Common myeloid progenitor, CD34-positive (primary cell): ENCODE measurements around the gene RPTOR.
"Not testable (repeated sequence)": the region's sequence is repeated elsewhere in the genome, so short reads cannot be mapped to it uniquely, and the experiment has no call there.

Source experiments
- CTCF ChIA-PET: fragments of 350-600 bp; sonication (Branson Sonifier 250); formaldehyde crosslinking; loops from one replicate; lab custom pipeline; 2021; ENCODE audit warnings: antibody characterized with exemption; lab: Charles Lee
- POLR2A ChIA-PET: fragments of 350-600 bp; sonication (Branson Sonifier 250); formaldehyde crosslinking; loops from one replicate; lab custom pipeline; 2021; ENCODE audit warnings: antibody characterized with exemption; lab: Charles Lee
- DNase-seq, 3 donors: peaks; one replicate each; pipeline versions ENCODE4 v3.0.0 to v3.0.0-alpha.2; 2013
- H3K27ac ChIP-seq, 2 experiments: 1 replicate in 1 of 2; 2 replicates in 1 of 2; pipeline ENCODE4 v1.7.0; 2013; ENCODE audit warnings: inconsistent platforms in 2 of 2, low read length in 2 of 2, mild to moderate bottlenecking in 2 of 2, low read depth in 1 of 2, moderate library complexity in 1 of 2; ENCODE audit not compliant: severe bottlenecking in 2 of 2, insufficient read depth in 1 of 2, poor library complexity in 1 of 2
- H3K27me3 ChIP-seq, 5 experiments: replicated peaks in 2 of 5; 1 replicate in 3 of 5; 2 replicates in 2 of 5; pipeline versions ENCODE4 v1.6.1 to v1.7.0; 2013; ENCODE audit warnings: low read length in 4 of 5, mild to moderate bottlenecking in 2 of 5, moderate library complexity in 2 of 5, inconsistent platforms in 1 of 5; ENCODE audit not compliant: insufficient read depth in 5 of 5, control insufficient read depth in 4 of 5
- H3K36me3 ChIP-seq, 4 experiments: 1 replicate in 2 of 4; 2 replicates in 2 of 4; pipeline versions ENCODE4 v1.6.1 to v1.7.0; 2013; ENCODE audit warnings: low read length in 3 of 4, control low read depth in 1 of 4, mild to moderate bottlenecking in 1 of 4; ENCODE audit not compliant: control insufficient read depth in 4 of 4, insufficient read depth in 4 of 4
- H3K4me1 ChIP-seq, 4 experiments: 1 replicate in 3 of 4; 2 replicates in 1 of 4; pipeline versions ENCODE4 v1.6.1 to v1.7.1; 2013; ENCODE audit warnings: low read length in 3 of 4, mild to moderate bottlenecking in 3 of 4, control low read depth in 1 of 4, inconsistent platforms in 1 of 4, moderate library complexity in 1 of 4; ENCODE audit not compliant: control insufficient read depth in 4 of 4, insufficient read depth in 4 of 4; ENCODE audit errors: control extremely low read depth in 1 of 4
- H3K4me3 ChIP-seq, 7 experiments: 1 replicate in 4 of 7; 2 replicates in 3 of 7; pipeline versions ENCODE4 v1.5.1 to v1.7.0; 2013; ENCODE audit warnings: mild to moderate bottlenecking in 7 of 7, low read length in 6 of 7, moderate library complexity in 6 of 7, inconsistent platforms in 2 of 7, low read depth in 2 of 7, control low read depth in 1 of 7; ENCODE audit not compliant: insufficient read depth in 4 of 7, control insufficient read depth in 1 of 7; ENCODE audit errors: extremely low read depth in 1 of 7
- H3K9me3 ChIP-seq, 5 experiments: 1 replicate in 4 of 5; 2 replicates in 1 of 5; pipeline versions ENCODE4 v1.6.1 to v1.7.1; 2013; ENCODE audit warnings: low read length in 4 of 5, mild to moderate bottlenecking in 2 of 5, inconsistent platforms in 1 of 5, low read depth in 1 of 5, moderate library complexity in 1 of 5; ENCODE audit not compliant: control insufficient read depth in 4 of 5, insufficient read depth in 2 of 5; ENCODE audit errors: control extremely low read depth in 1 of 5
- WGBS: methylation state at CpG from one replicate; pipeline ENCODE4 v1.1.5; 2013; ENCODE audit not compliant: insufficient coverage; 5-methylcytosine and 5-hydroxymethylcytosine counted together

RPTOR gene

GRCh38 chr17:80699205-80699604 is 154.6 kb downstream of the RPTOR start:
- H3K27ac ChIP-seq, POLR2A ChIA-PET, DNase-seq, H3K36me3 ChIP-seq, H3K27me3 ChIP-seq, H3K4me3 ChIP-seq, CTCF ChIA-PET, H3K9me3 ChIP-seq: not testable (repeated sequence)
- peaks cover 3 to 24% (median 18%) of the 10 kb centered on the region in 4 experiments for H3K4me1 ChIP-seq
- WGBS: 100% methylated on average over 2 of the region's 3 CpGs

DNA sequence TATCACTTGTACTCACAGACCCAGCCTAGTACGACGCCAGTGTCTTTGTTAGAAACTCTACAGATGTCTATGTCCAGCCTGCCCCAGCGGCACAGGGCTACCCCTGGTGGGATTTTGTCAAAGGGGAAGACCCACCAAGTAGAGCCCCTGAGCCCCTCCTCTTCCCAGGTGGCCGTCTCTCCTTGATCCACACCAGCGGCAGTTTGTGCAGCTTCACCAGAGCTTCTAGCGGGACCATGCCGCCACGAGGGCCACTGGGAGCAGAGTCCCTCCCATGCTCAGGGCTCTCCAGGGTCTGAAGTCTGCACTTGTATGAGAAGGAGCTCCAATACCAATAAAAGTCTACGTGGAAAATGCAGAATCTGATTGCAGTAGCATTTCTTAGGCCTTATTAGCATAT is 157.1 kb downstream of the RPTOR start:
- POLR2A ChIA-PET: no interaction called here
- Histone ChIP-seq H3K9me3 (no peaks in the 10 kb centered on the region), H3K4me3 (no peak overlapping the region), H3K4me1 (peaks cover 3 to 35% (median 31%) of the 10 kb centered on the region in 4 experiments), H3K27ac (no peak overlapping the region), H3K36me3 (no peaks in the 10 kb centered on the region), H3K27me3 (no peaks in the 10 kb centered on the region)
- 99% methylated on average over 7 of the region's 9 CpGs for WGBS
- CTCF ChIA-PET: no interaction called here
- peak in 1 of 3 donors; percentile 12 for DNase-seq

DNA sequence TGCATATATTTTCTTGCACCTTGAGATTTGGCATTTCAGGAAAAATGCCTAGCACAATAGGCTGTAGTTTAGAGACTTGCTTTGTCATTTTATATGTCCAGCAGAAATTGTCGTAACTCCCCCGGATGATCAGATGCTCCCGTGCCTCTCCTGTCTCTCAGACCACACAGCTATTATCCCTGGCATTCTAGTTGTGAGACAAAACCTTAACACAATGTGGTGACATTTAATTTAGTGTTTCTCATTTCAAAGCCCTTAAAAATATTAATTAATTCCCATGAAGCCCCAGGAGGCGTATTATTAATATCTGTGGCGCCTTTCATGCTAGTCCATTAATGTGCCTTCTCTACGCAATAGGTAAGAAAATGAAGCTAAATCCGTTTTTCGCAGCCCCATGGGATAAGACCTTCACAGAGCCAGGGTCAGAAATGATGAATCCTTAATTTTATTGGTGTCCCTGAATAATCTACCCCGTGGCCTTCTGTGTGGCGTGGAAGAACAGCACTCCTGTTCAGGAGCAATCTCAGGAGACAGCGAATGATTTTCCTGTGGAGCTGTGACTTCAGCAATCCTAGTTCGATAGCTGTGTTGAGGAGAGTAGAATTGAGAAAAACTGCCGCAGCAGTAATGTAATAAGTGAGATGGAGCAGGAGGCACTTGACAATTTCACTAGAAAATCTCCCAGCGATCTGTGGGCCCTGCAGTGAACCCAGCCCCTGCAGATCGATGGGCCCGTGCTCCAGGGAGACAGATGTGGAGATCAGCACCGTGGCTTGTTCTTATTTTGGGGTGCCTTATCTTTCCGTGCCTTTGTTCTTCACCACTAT is 157.9 kb downstream of the RPTOR start:
- H3K27ac ChIP-seq: no peak overlapping the region

GRCh38 chr17:80703142-80703478 is 158.5 kb downstream of the RPTOR start:
- Histone ChIP-seq H3K4me3 (peak overlapping the region in 1 of 7 experiments; percentile 44), H3K36me3 (peaks cover 0 to 8% (median 0%) of the 10 kb centered on the region in 4 experiments), H3K27me3 (no peaks in the 10 kb centered on the region), H3K9me3 (no peaks in the 10 kb centered on the region), H3K4me1 (peaks cover 3 to 35% (median 31%) of the 10 kb centered on the region in 4 experiments), H3K27ac (no peak overlapping the region)
- WGBS: 18% methylated on average over 6 of the region's 9 CpGs
- ChIA-PET CTCF (interaction anchor here (0.9 to 2.0 kb wide), 2 partner anchors 9 to 17 kb away, joined by 3 to 6 read pairs; no protein-coding TSS in a partner anchor), POLR2A (interaction anchor here (1.6 kb wide), 1 partner anchor 21 kb away, joined by 6 read pairs; no protein-coding TSS in a partner anchor)
- DNase-seq: peak in 2 of 3 donors; percentile 71 to 81

More for the DNA sequence above, 157.9 kb downstream of the RPTOR start:
- Histone ChIP-seq H3K4me1 (peaks cover 3 to 35% (median 31%) of the 10 kb centered on the region in 4 experiments), H3K36me3 (peaks cover 0 to 2% (median 0%) of the 10 kb centered on the region in 4 experiments), H3K9me3 (no peaks in the 10 kb centered on the region), H3K27me3 (no peaks in the 10 kb centered on the region), H3K4me3 (no peak overlapping the region)
- CTCF ChIA-PET: interaction anchor here (2.0 kb wide), 1 partner anchor 9 kb away, joined by 6 read pairs; no protein-coding TSS in a partner anchor
- 90% methylated on average over 17 of the region's 18 CpGs for WGBS
- DNase-seq: no peak
- POLR2A ChIA-PET: interaction anchor here (1.6 kb wide), 1 partner anchor 20 kb away, joined by 6 read pairs; no protein-coding TSS in a partner anchor

- Histone ChIP-seq H3K9me3 (no peaks in the 10 kb centered on the region), H3K36me3 (peaks cover 2 to 20% (median 6%) of the 10 kb centered on the region in 4 experiments), H3K27ac (peak overlapping the region in 1 of 2 experiments; percentile 15), H3K4me3 (no peak overlapping the region), H3K27me3 (no peaks in the 10 kb centered on the region), H3K4me1 (peaks cover 3 to 37% (median 34%) of the 10 kb centered on the region in 4 experiments)
- POLR2A ChIA-PET: no interaction called here
- 50% methylated on average over 2 of the region's 3 CpGs for WGBS
- peak; percentile 12 to 66 (median 55) for DNase-seq
- CTCF ChIA-PET: interaction anchor here (2.0 kb wide), 1 partner anchor 11 kb away, joined by 6 read pairs; no protein-coding TSS in a partner anchor
Observed at GRCh38 chr17:80704381-80704819, 159.8 kb downstream of the RPTOR start.

- ChIA-PET CTCF (no interaction called here), POLR2A (no interaction called here)
- Histone ChIP-seq H3K36me3 (peaks cover 2 to 24% (median 8%) of the 10 kb centered on the region in 4 experiments), H3K4me3 (peak overlapping the region in 1 of 7 experiments; percentile 0), H3K9me3 (no peaks in the 10 kb centered on the region), H3K27ac (peak overlapping the region in 1 of 2 experiments; percentile 15), H3K4me1 (peaks cover 3 to 37% (median 34%) of the 10 kb centered on the region in 4 experiments), H3K27me3 (no peaks in the 10 kb centered on the region)
- peak in 2 of 3 donors; percentile 27 to 33 for DNase-seq
- whole genome bisulfite sequencing: 75% methylated on average over 13 of the region's 13 CpGs
Observed at GRCh38 chr17:80704894-80705293, 160.3 kb downstream of the RPTOR start.

GRCh38 chr17:80705988-80706387 is 161.3 kb downstream of the RPTOR start:
- Histone ChIP-seq H3K9me3 (no peaks in the 10 kb centered on the region), H3K4me3 (no peak overlapping the region), H3K4me1 (peaks cover 3 to 37% (median 34%) of the 10 kb centered on the region in 4 experiments), H3K27me3 (no peaks in the 10 kb centered on the region), H3K27ac (no peak overlapping the region), H3K36me3 (peaks cover 2 to 24% (median 8%) of the 10 kb centered on the region in 4 experiments)
- no peak for DNase-seq
- 90% methylated on average over 2 of the region's 5 CpGs for WGBS
- ChIA-PET POLR2A (no interaction called here), CTCF (no interaction called here)
